ENCODE results near the gene MMP17.

Gene MMP17

GRCh38 chr12:131840643-131841416 is 12.6 kb downstream of the MMP17 start:
- Histone ChIP-seq H3K27me3 (ENCODE audit: control insufficient read depth, insufficient read depth, low read length) (no peaks in the 10 kb centered on the region), H3K9ac (ENCODE audit: low read depth, low read length) (no peak overlapping the region), H3K4me3 (ENCODE audit: low read depth, low read length) (no peak overlapping the region), H3K27ac (ENCODE audit: low read depth, low read length) (no peak overlapping the region), H3K9me3 (ENCODE audit: control insufficient read depth, insufficient read depth, low read length) (no peaks in the 10 kb centered on the region), H3K36me3 (ENCODE audit: control insufficient read depth, insufficient read depth, low read length) (peaks cover 28% of the 10 kb centered on the region), H3K4me1 (ENCODE audit: control insufficient read depth, insufficient read depth, low read length) (no peaks in the 10 kb centered on the region)

DNA sequence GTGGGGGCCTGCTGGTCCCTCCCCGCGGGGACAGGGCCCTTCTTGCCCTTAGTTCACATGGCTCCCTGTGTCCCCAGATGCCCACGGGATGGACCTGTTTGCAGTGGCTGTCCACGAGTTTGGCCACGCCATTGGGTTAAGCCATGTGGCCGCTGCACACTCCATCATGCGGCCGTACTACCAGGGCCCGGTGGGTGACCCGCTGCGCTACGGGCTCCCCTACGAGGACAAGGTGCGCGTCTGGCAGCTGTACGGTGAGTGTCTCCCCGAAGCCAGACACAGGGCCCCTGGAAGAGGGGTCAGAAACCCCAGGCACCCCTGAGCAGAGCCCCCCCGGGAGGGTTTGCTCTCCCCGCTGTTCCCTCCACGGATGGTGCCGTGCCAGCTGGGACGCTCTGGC is 13.4 kb downstream of the MMP17 start:
- Histone ChIP-seq H3K9ac (ENCODE audit: low read depth, low read length) (no peak overlapping the region), H3K27me3 (ENCODE audit: control insufficient read depth, insufficient read depth, low read length) (no peaks in the 10 kb centered on the region), H3K4me3 (ENCODE audit: low read depth, low read length) (no peak overlapping the region), H3K9me3 (ENCODE audit: control insufficient read depth, insufficient read depth, low read length) (no peaks in the 10 kb centered on the region), H3K4me1 (ENCODE audit: control insufficient read depth, insufficient read depth, low read length) (no peaks in the 10 kb centered on the region), H3K27ac (ENCODE audit: low read depth, low read length) (no peak overlapping the region), H3K36me3 (ENCODE audit: control insufficient read depth, insufficient read depth, low read length) (peaks cover 30% of the 10 kb centered on the region)

- no peak overlapping the region for H3K27ac ChIP-seq (ENCODE audit: low read depth, low read length)
- H3K27me3 ChIP-seq (ENCODE audit: control insufficient read depth, insufficient read depth, low read length), result no peaks in the 10 kb centered on the region
- no peak overlapping the region for H3K9ac ChIP-seq (ENCODE audit: low read depth, low read length)
- peaks cover 33% of the 10 kb centered on the region for H3K36me3 ChIP-seq (ENCODE audit: control insufficient read depth, insufficient read depth, low read length)
- H3K4me1 ChIP-seq (ENCODE audit: control insufficient read depth, insufficient read depth, low read length), result no peaks in the 10 kb centered on the region
- H3K9me3 ChIP-seq (ENCODE audit: control insufficient read depth, insufficient read depth, low read length), result no peaks in the 10 kb centered on the region
- H3K4me3 ChIP-seq (ENCODE audit: low read depth, low read length), result no peak overlapping the region
Measured at GRCh38 chr12:131842169-131842568, 14.0 kb downstream of the MMP17 start.

GRCh38 chr12:131843527-131843926 is 15.3 kb downstream of the MMP17 start:
- no peaks in the 10 kb centered on the region for H3K9me3 ChIP-seq (ENCODE audit: control insufficient read depth, insufficient read depth, low read length)
- H3K36me3 ChIP-seq (ENCODE audit: control insufficient read depth, insufficient read depth, low read length), result peaks cover 33% of the 10 kb centered on the region

DNA sequence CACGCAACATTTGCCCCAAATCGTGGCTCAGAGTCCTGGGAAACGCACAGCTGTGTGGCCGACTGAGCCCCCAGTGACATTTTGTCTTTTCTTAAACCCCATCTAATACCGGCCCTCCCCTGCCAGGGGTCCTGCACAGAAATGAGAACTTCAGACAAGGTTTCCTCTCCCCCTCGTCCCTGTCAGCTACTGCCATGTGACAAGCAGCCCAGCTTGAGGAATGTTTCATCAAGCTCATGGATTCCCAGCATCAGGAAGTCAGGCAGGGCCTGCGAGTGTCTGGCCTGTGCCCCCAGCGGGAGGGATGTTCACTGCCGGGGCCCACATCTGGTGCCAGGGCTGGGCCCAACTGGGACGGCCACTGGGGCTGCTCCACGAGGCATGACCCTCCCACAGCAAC is 15.9 kb downstream of the MMP17 start:
- no peak overlapping the region for H3K27ac ChIP-seq (ENCODE audit: low read depth, low read length)
- H3K9me3 ChIP-seq (ENCODE audit: control insufficient read depth, insufficient read depth, low read length), result no peaks in the 10 kb centered on the region
- H3K9ac ChIP-seq (ENCODE audit: low read depth, low read length), result no peak overlapping the region
- H3K27me3 ChIP-seq (ENCODE audit: control insufficient read depth, insufficient read depth, low read length), result no peaks in the 10 kb centered on the region
- no peak overlapping the region for H3K4me3 ChIP-seq (ENCODE audit: low read depth, low read length)
- no peaks in the 10 kb centered on the region for H3K4me1 ChIP-seq (ENCODE audit: control insufficient read depth, insufficient read depth, low read length)
- H3K36me3 ChIP-seq (ENCODE audit: control insufficient read depth, insufficient read depth, low read length), result peaks cover 33% of the 10 kb centered on the region

More at GRCh38 chr12:131843527-131843926, 15.3 kb downstream of the MMP17 start:
- Histone ChIP-seq H3K4me1 (ENCODE audit: control insufficient read depth, insufficient read depth, low read length) (no peaks in the 10 kb centered on the region), H3K9ac (ENCODE audit: low read depth, low read length) (no peak overlapping the region), H3K4me3 (ENCODE audit: low read depth, low read length) (no peak overlapping the region), H3K27ac (ENCODE audit: low read depth, low read length) (no peak overlapping the region), H3K27me3 (ENCODE audit: control insufficient read depth, insufficient read depth, low read length) (no peaks in the 10 kb centered on the region)

GRCh38 chr12:131844656-131845055 is 16.5 kb downstream of the MMP17 start:
- H3K27me3 ChIP-seq (ENCODE audit: control insufficient read depth, insufficient read depth, low read length), result no peaks in the 10 kb centered on the region
- H3K9me3 ChIP-seq (ENCODE audit: control insufficient read depth, insufficient read depth, low read length), result no peaks in the 10 kb centered on the region
- no peak overlapping the region for H3K4me3 ChIP-seq (ENCODE audit: low read depth, low read length)
- H3K9ac ChIP-seq (ENCODE audit: low read depth, low read length), result no peak overlapping the region
- no peak overlapping the region for H3K27ac ChIP-seq (ENCODE audit: low read depth, low read length)
- no peaks in the 10 kb centered on the region for H3K4me1 ChIP-seq (ENCODE audit: control insufficient read depth, insufficient read depth, low read length)
- peaks cover 33% of the 10 kb centered on the region for H3K36me3 ChIP-seq (ENCODE audit: control insufficient read depth, insufficient read depth, low read length)

DNA sequence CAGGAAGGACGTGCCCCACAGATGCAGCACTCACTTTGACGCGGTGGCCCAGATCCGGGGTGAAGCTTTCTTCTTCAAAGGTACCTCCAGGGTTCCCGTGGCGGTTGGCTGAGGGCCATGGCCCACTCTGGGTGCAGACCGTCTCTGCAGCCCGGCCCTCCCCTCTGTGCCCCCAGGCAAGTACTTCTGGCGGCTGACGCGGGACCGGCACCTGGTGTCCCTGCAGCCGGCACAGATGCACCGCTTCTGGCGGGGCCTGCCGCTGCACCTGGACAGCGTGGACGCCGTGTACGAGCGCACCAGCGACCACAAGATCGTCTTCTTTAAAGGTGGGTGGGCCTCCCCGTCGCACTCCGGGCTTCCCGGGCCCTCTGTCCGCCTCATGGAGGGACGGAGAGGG is 16.9 kb downstream of the MMP17 start:
- no peaks in the 10 kb centered on the region for H3K4me1 ChIP-seq (ENCODE audit: control insufficient read depth, insufficient read depth, low read length)
- no peak overlapping the region for H3K9ac ChIP-seq (ENCODE audit: low read depth, low read length)
- H3K36me3 ChIP-seq (ENCODE audit: control insufficient read depth, insufficient read depth, low read length), result peaks cover 33% of the 10 kb centered on the region
- no peak overlapping the region for H3K4me3 ChIP-seq (ENCODE audit: low read depth, low read length)
- H3K27ac ChIP-seq (ENCODE audit: low read depth, low read length), result no peak overlapping the region
- no peaks in the 10 kb centered on the region for H3K27me3 ChIP-seq (ENCODE audit: control insufficient read depth, insufficient read depth, low read length)
- H3K9me3 ChIP-seq (ENCODE audit: control insufficient read depth, insufficient read depth, low read length), result no peaks in the 10 kb centered on the region

GRCh38 chr12:131847456-131847855 is 19.3 kb downstream of the MMP17 start:
- Histone ChIP-seq H3K27ac (ENCODE audit: low read depth, low read length) (no peak overlapping the region), H3K27me3 (ENCODE audit: control insufficient read depth, insufficient read depth, low read length) (no peaks in the 10 kb centered on the region), H3K36me3 (ENCODE audit: control insufficient read depth, insufficient read depth, low read length) (peaks cover 18% of the 10 kb centered on the region), H3K4me3 (ENCODE audit: low read depth, low read length) (no peak overlapping the region), H3K9me3 (ENCODE audit: control insufficient read depth, insufficient read depth, low read length) (no peaks in the 10 kb centered on the region), H3K4me1 (ENCODE audit: control insufficient read depth, insufficient read depth, low read length) (no peaks in the 10 kb centered on the region), H3K9ac (ENCODE audit: low read depth, low read length) (no peak overlapping the region)

DNA sequence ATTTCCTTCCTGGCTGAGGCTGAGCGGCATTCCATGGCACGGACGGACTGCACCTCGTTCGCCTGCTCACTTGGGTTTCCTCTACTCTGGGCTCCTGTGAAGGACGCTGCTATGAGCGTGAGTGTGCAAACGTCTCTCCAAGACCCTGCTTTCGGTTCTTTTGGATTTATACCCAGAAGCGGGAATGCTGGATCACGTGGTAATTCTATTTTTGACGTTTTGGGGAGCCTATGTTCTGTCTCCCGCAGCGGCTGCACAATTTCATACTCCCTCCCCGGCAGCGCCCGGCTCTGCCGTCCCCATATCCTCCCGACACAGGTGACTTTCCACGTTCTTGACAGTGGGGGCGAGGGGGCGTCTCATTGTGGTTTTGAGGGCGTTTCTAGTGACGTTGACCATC is 20.6 kb downstream of the MMP17 start:
- Histone ChIP-seq H3K4me3 (ENCODE audit: low read depth, low read length) (no peak overlapping the region), H3K4me1 (ENCODE audit: control insufficient read depth, insufficient read depth, low read length) (no peaks in the 10 kb centered on the region), H3K36me3 (ENCODE audit: control insufficient read depth, insufficient read depth, low read length) (peaks cover 18% of the 10 kb centered on the region), H3K9ac (ENCODE audit: low read depth, low read length) (no peak overlapping the region), H3K27me3 (ENCODE audit: control insufficient read depth, insufficient read depth, low read length) (no peaks in the 10 kb centered on the region), H3K9me3 (ENCODE audit: control insufficient read depth, insufficient read depth, low read length) (no peaks in the 10 kb centered on the region), H3K27ac (ENCODE audit: low read depth, low read length) (no peak overlapping the region)

GRCh38 chr12:131849700-131850553 is 21.7 kb downstream of the MMP17 start:
- Histone ChIP-seq H3K36me3 (ENCODE audit: control insufficient read depth, insufficient read depth, low read length) (peaks cover 10% of the 10 kb centered on the region), H3K9ac (ENCODE audit: low read depth, low read length) (no peak overlapping the region), H3K4me3 (ENCODE audit: low read depth, low read length) (no peak overlapping the region), H3K9me3 (ENCODE audit: control insufficient read depth, insufficient read depth, low read length) (no peaks in the 10 kb centered on the region), H3K27me3 (ENCODE audit: control insufficient read depth, insufficient read depth, low read length) (no peaks in the 10 kb centered on the region), H3K4me1 (ENCODE audit: control insufficient read depth, insufficient read depth, low read length) (no peaks in the 10 kb centered on the region), H3K27ac (ENCODE audit: low read depth, low read length) (no peak overlapping the region)
